Dendritic cell treated with granulocyte-macrophage colony-stimulating factor and Interleukin-4, amounts not matched to agents 40 ng/mL and 50 ng/mL, for 4 days (primary cell): ENCODE measurements around the gene MYH11.
A peak's percentile ranks its signal among the peaks of the same experiment; 100 is the strongest.
"Not testable (repeated sequence)": the region's sequence is repeated elsewhere in the genome, so short reads cannot be mapped to it uniquely, and the experiment has no call there.

Experiments used
- H3K27ac Mint-ChIP-seq: one replicate; pipeline ENCODE4 v1.8.0; 2022; ENCODE audit warnings: mild to moderate bottlenecking, mixed read lengths
- H3K27me3 Mint-ChIP-seq: one replicate; pipeline ENCODE4 v1.8.0; 2022; ENCODE audit warnings: mild to moderate bottlenecking, mixed read lengths
- H3K36me3 Mint-ChIP-seq: one replicate; pipeline ENCODE4 v1.8.0; 2022; ENCODE audit warnings: low read depth, mixed read lengths
- H3K4me1 Mint-ChIP-seq: one replicate; pipeline ENCODE4 v1.8.0; 2022; ENCODE audit warnings: low read depth, mixed read lengths
- H3K4me3 Mint-ChIP-seq: one replicate; pipeline ENCODE4 v1.8.0; 2022; ENCODE audit warnings: mild to moderate bottlenecking, moderate library complexity, mixed read lengths
- H3K9me3 Mint-ChIP-seq: one replicate; pipeline ENCODE4 v1.8.0; 2022; ENCODE audit warnings: mixed read lengths
- intact Hi-C: fragments of 100-400 bp; cut with micrococcal nuclease; formaldehyde crosslinking; loops from one replicate; pipeline ENCODE4 v1.15.0; 2022

Gene MYH11

DNA sequence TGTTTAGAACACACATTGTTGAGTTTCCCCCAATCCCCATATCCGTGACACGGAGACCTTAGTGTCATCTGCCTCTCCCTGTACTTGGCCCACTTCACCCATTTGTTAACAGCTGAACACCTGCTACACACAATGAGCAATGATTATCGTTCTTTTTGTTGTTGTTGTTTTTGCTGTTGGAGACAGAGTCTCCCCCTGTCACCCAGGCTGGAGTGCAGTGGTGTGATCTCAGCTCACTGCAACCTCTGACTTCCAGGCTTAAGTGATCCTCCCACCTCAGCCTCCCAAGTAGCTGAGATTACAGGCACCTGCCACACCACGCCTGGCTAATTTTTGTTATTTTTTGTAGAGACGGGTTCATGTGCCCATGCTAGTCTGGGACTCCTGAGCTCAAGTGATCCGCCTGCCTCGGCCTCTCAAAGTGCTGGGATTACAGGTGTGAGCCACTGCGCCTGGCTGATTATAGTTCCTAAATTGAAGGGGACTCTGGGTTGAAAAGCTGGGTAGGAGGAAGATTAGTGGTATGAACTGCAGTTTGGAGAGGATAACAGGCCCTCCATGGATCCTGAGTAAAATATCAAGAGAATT lies 185.2 kb downstream of the MYH11 start:
- H3K4me3 Mint-ChIP-seq, result no peak overlapping the region
- H3K9me3 Mint-ChIP-seq, result no peaks in the 10 kb centered on the region
- H3K27ac Mint-ChIP-seq, result peak overlapping the region; percentile 96
- H3K27me3 Mint-ChIP-seq, result no peaks in the 10 kb centered on the region
- peaks cover 82% of the 10 kb centered on the region for H3K36me3 Mint-ChIP-seq
- peaks cover 50% of the 10 kb centered on the region for H3K4me1 Mint-ChIP-seq
- intact Hi-C loops, result loop anchor here (2.0 kb wide), 1 partner anchor 29 kb away; the partner anchor contains the start of gene MARF1

DNA sequence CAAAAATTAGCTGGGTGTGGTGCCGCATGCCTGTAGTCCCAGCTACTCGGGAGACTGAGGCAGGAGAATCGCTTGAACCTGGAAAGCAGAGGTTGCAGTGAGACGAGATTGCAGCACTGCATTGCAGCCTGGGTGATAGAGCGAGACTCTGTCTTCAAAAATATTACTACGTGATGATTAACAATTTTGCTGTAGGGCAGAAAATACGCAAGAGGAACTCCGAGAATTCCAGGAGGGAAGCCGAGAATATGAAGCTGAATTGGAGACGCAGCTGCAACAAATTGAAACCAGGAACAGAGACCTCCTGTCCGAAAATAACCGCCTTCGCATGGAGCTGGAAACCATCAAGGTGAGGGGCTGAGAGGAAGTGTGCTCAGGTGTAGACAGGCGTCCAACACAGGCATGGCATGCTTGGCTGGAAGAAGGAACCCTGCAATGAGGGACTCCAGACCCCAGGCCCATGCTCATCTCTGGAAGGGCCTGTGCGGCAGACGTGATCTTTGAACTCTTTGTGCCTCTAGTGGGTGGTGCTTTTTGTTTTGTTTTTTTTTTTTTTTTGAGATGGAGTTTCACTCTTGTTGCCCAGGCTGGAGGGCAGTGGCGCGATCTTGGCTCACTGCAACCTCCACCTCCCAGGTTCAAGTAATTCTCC lies 189.6 kb downstream of the MYH11 start:
- H3K9me3 Mint-ChIP-seq, result no peaks in the 10 kb centered on the region
- H3K27ac Mint-ChIP-seq, result no peak overlapping the region
- intact Hi-C loops, result no loop called here
- H3K27me3 Mint-ChIP-seq, result no peaks in the 10 kb centered on the region
- peaks cover 22% of the 10 kb centered on the region for H3K4me1 Mint-ChIP-seq
- no peak overlapping the region for H3K4me3 Mint-ChIP-seq
- peaks cover 96% of the 10 kb centered on the region for H3K36me3 Mint-ChIP-seq

DNA sequence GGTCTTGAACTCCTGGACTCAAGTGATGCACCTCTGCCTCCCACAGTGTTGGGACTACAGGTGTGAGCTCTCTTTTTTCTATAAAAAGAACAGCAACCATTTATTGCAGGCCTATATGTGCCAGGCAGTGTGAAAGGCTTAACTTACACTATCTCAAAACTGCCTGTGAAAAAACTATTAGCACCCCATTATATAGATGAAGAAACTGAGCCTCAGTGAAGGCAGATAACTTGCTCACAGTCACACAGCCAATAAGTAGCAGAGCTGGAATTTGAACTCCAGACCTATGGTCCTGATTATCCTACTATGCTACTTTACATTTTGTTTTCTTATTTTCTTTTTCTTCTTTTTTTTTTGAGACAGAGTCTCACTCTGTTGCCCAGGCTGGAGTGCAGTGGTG lies 191.7 kb downstream of the MYH11 start:
- no peak overlapping the region for H3K27ac Mint-ChIP-seq
- intact Hi-C loops, result no loop called here
- H3K4me3 Mint-ChIP-seq, result no peak overlapping the region
- peaks cover 13% of the 10 kb centered on the region for H3K4me1 Mint-ChIP-seq
- no peaks in the 10 kb centered on the region for H3K9me3 Mint-ChIP-seq
- H3K27me3 Mint-ChIP-seq, result no peaks in the 10 kb centered on the region
- peaks cover 98% of the 10 kb centered on the region for H3K36me3 Mint-ChIP-seq

DNA sequence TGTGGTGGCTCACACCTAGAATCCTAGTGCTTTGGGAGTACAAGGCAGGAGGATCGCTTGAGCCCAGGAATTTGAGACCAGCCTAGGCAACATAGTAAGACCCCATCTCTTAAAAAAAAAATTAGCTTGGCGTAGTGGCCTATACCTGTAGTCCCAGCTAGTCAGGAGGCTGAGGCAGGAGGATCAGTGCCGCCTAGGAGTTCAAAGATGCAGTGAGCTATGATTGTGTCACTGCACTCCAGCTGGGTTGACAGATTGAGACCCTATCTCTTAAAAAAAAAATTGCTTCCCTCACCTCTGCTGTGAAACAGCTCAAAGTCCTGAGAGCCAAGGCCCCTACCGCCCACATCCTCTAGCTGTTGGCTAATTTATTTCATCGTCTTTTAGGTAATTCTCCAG lies 196.6 kb downstream of the MYH11 start:
- Mint-ChIP-seq H3K27me3 (no peaks in the 10 kb centered on the region), H3K4me3 (no peak overlapping the region), H3K36me3 (peaks cover 64% of the 10 kb centered on the region)

DNA sequence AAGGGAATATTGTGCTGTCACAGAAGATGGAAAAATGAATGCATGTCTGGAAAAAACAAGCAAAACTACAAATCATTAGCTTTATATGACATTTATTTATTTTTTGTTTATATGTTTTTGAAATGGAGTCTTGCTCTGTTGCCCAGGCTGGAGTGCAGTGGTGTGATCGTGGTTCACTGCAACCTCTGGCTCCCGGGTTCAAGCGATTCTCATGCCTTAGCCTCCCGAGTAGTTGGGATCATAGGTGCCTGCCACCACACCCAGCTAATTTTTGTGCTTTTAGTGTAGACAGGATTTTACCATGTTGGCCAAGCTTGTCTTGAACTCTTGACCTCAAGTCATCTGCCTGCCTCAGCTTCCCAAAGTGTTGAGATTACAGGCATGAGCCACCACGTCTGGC lies 198.3 kb downstream of the MYH11 start:
- no peak overlapping the region for H3K4me3 Mint-ChIP-seq
- H3K4me1 Mint-ChIP-seq, result peaks cover 28% of the 10 kb centered on the region
- no peaks in the 10 kb centered on the region for H3K9me3 Mint-ChIP-seq
- intact Hi-C loops, result no loop called here
- no peaks in the 10 kb centered on the region for H3K27me3 Mint-ChIP-seq
- H3K36me3 Mint-ChIP-seq, result peaks cover 57% of the 10 kb centered on the region
- H3K27ac Mint-ChIP-seq, result no peak overlapping the region

More for the DNA sequence above, 196.6 kb downstream of the MYH11 start:
- no peak overlapping the region for H3K27ac Mint-ChIP-seq
- intact Hi-C loops, result no loop called here
- H3K9me3 Mint-ChIP-seq, result no peaks in the 10 kb centered on the region
- H3K4me1 Mint-ChIP-seq, result peaks cover 28% of the 10 kb centered on the region

DNA sequence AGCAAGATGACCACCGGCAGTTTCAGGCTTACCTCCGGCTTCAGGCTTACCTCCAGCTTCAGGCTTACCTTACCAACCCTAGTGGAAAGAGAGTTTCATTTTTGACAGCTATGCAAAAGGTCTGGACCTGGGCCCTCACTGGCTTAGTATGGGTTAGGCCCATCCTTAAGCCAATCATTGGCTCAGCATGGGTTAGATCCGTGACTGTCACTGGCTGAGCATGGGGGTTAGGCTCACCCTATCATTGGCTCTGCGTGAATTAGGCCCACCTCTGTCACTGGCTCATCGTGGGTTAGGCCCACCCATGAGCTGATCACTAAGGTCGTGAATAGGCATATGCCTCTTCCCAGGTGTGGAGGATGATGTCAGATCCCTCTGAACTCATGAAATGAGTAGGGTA lies 198.7 kb downstream of the MYH11 start:
- no peak overlapping the region for H3K4me3 Mint-ChIP-seq
- H3K36me3 Mint-ChIP-seq, result peaks cover 57% of the 10 kb centered on the region
- intact Hi-C loops, result no loop called here

DNA sequence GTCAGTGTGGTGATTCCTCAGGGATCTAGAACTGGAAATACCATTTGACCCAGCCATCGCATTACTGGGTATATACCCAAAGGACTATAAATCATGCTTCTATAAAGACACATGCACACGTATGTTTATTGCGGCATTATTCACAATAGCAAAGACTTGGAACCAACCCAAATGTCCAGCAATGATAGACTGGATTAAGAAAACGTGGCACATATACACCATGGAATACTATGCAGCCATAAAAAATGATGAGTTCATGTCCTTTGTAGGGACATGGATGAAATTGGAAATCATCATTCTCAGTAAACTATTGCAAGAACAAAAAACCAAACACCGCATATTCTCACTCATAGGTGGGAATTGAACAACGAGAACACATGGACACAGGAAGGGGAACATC lies 201.3 kb downstream of the MYH11 start:
- H3K4me3 Mint-ChIP-seq, H3K9me3 Mint-ChIP-seq: not testable (repeated sequence)

More for the DNA sequence above, 198.7 kb downstream of the MYH11 start:
- H3K27me3 Mint-ChIP-seq, result no peaks in the 10 kb centered on the region
- no peaks in the 10 kb centered on the region for H3K9me3 Mint-ChIP-seq
- no peak overlapping the region for H3K27ac Mint-ChIP-seq
- peaks cover 30% of the 10 kb centered on the region for H3K4me1 Mint-ChIP-seq

DNA sequence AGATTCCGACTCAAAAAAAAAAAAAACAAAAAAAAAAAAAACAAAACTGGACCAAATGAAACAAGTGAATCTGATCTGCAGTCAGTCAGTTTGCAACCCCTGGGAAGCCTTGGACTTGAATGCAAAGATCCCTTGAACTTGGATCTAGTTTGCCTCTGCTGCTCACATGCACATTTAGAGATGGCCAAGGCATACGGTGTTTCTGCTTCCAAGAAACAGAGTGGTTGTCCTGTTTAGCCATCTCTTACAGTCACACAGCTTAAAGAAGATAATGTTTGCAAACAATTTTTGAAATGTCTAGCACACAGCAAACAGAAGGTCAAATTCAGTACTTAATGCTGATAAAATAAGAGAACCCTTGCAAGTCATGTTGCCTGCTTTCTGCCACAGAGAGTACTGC lies 202.2 kb downstream of the MYH11 start:
- H3K9me3 Mint-ChIP-seq, result no peaks in the 10 kb centered on the region
- intact Hi-C loops, result no loop called here
- no peak overlapping the region for H3K27ac Mint-ChIP-seq
- H3K4me1 Mint-ChIP-seq, result peaks cover 45% of the 10 kb centered on the region
- H3K4me3 Mint-ChIP-seq, result no peak overlapping the region
- H3K36me3 Mint-ChIP-seq, result peaks cover 44% of the 10 kb centered on the region
- H3K27me3 Mint-ChIP-seq, result no peaks in the 10 kb centered on the region

More for the DNA sequence above, 201.3 kb downstream of the MYH11 start:
- H3K36me3 Mint-ChIP-seq, result peaks cover 42% of the 10 kb centered on the region
- H3K27ac Mint-ChIP-seq, intact Hi-C loops, H3K27me3 Mint-ChIP-seq: not testable (repeated sequence)
- peaks cover 46% of the 10 kb centered on the region for H3K4me1 Mint-ChIP-seq

DNA sequence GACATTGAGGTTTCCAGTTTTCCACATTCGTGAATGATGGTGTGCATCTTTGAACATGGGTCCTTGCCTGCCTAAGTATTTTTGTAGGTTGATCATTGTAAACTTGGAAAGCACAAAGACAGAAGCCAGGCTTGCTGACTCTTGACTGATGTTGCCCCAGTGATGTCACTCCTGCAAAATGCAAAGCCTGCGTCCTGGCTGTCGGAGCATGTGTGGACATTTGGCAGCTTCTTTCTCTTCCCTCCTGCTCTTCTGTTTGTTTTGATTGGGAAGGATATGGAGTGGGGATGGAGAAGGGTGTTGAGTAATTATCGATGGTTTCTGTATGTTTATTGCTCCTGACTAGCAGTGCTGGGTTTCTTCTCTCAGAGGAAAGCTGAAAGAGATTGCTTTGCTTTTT lies 203.6 kb downstream of the MYH11 start:
- no peaks in the 10 kb centered on the region for H3K27me3 Mint-ChIP-seq
- H3K27ac Mint-ChIP-seq, result no peak overlapping the region
- H3K36me3 Mint-ChIP-seq, result peaks cover 44% of the 10 kb centered on the region
- no peaks in the 10 kb centered on the region for H3K9me3 Mint-ChIP-seq
- no peak overlapping the region for H3K4me3 Mint-ChIP-seq
- intact Hi-C loops, result no loop called here
- peaks cover 38% of the 10 kb centered on the region for H3K4me1 Mint-ChIP-seq
